Omental fat pad (tissue), 4 donors: ENCODE results near the gene TNFRSF14. TPM values are rescaled to one million over a fixed set of nuclear protein-coding genes. Genes with fewer than 3 reads are reported as not detected.

Experiments
- ATAC-seq: fragments of 150-250 bp; one replicate; pipeline ENCODE4 v1.9.1; 2016; ENCODE audit warnings: mild to moderate bottlenecking, moderate library complexity; ENCODE audit not compliant: low FRiP score
- DNase-seq: peaks from one replicate; pipeline ENCODE4 v3.0.0-alpha.2; 2019; ENCODE audit warnings: low spot score
- CTCF ChIP-seq, 3 donors: fragments of 450-650 bp; IDR thresholded peaks; one replicate each; pipeline ENCODE4 v1.5.1; 2016 to 2017; ENCODE audit warnings: antibody characterized with exemption in 3 of 3, mild to moderate bottlenecking in 3 of 3, moderate library complexity in 2 of 3
- total RNA-seq, 4 donors: library from RNA; depleted of rRNA; stranded (reverse); fragments of >200 nt; gene quantifications; one replicate each; pipeline ENCODE4 v1.1.0, GENCODE V29; 2016

Gene TNFRSF14
- total RNA-seq, 4 donors from 2014 or later: 26.6 to 108 (median 41.5) TPM

- TF ChIP-seq CTCF (IDR thresholded peaks at IDR 0.05): no peak
- ATAC-seq: no peak
- DNase-seq: no peak
These were observed 56.6 kb downstream of the TNFRSF14 start for GRCh38 chr1:2612591-2613365.

Other genes with a start within 250 kb of the TNFRSF14 start
- gene MORN1, start 164.8 kb upstream of the TNFRSF14 start, total RNA-seq: 1 to 10 TPM; 4.0 to 9.1 (median 6.4) TPM
- 10 to 100 TPM; 59.4 to 91.7 (median 72.7) TPM for gene RER1, start 164.5 kb upstream of the TNFRSF14 start, total RNA-seq
- gene PEX10, start 143.8 kb upstream of the TNFRSF14 start, total RNA-seq: 10 to 100 TPM; 20.8 to 33.3 (median 23.9) TPM
- gene PLCH2, start 80.1 kb upstream of the TNFRSF14 start, total RNA-seq: 1 to 10 TPM in 1 of 4 donors, under 1 TPM in 3; 0.16 to 1.7 (median 0.44) TPM
- gene PANK4, start 29.8 kb upstream of the TNFRSF14 start, total RNA-seq: 10 to 100 TPM; 15.1 to 38.1 (median 27.4) TPM
- not detected for gene HES5, start 26.1 kb upstream of the TNFRSF14 start, total RNA-seq
- gene PRXL2B, start 30.4 kb downstream of the TNFRSF14 start, total RNA-seq: 10 to 100 TPM in 2 of 4 donors, 1 to 10 TPM in 2; 7.1 to 19.2 (median 8.8) TPM
- 1 to 10 TPM in 3 of 4 donors, not detected in 1; 1.6 to 2.4 (median 1.6) TPM for gene MMEL1, start 76.6 kb downstream of the TNFRSF14 start, total RNA-seq
- under 1 TPM; 0.12 to 0.95 (median 0.26) TPM for gene TTC34, start 245.3 kb downstream of the TNFRSF14 start, total RNA-seq